Adrenal gland (tissue), 12 donors: ENCODE results near the gene TIFAB. TPM values are rescaled to one million over a fixed set of nuclear protein-coding genes. Genes with fewer than 3 reads are reported as not detected.

ENCODE experiments used
- DNase-seq, 7 donors: peaks; one replicate each; pipeline ENCODE4 v3.0.0-alpha.2; 2019 to 2020
- H3K27ac ChIP-seq, 5 donors: fragments of 200-600 bp; sonication (generic) in 4 of 5; 1 replicate in 3 of 5; 2 replicates in 2 of 5; pipeline versions ENCODE4 v1.5.1 to v1.8.0; 2016 to 2020; ENCODE audit warnings: mild to moderate bottlenecking in 1 of 5
- H3K27me3 ChIP-seq: fragments of 200-600 bp; 2 replicates; pipeline ENCODE4 v1.8.0; 2021
- H3K36me3 ChIP-seq, 2 donors: fragments of 200-600 bp; replicated peaks in 1 of 2; 1 replicate in 1 of 2; 2 replicates in 1 of 2; pipeline versions ENCODE4 v1.5.1 to v1.8.0; 2018 to 2022
- H3K4me1 ChIP-seq, 2 donors: fragments of 200-600 bp; replicated peaks in 1 of 2; 1 replicate in 1 of 2; 2 replicates in 1 of 2; pipeline versions ENCODE4 v1.5.1 to v1.8.0; 2018 to 2021
- H3K4me3 ChIP-seq, 4 donors: fragments of 200-600 bp; sonication (generic) in 3 of 4; one replicate each; pipeline ENCODE4 v1.5.1; 2016 to 2018
- H3K9me3 ChIP-seq, 3 donors: fragments of 200-600 bp; sonication (generic) in 1 of 3; replicated peaks in 1 of 3; 1 replicate in 2 of 3; 2 replicates in 1 of 3; pipeline versions ENCODE4 v1.5.1 to v1.8.0; 2016 to 2021
- CTCF ChIP-seq, 6 experiments: fragments of 450-650 bp in 4 of 6; fragments of 200-600 bp in 2 of 6; sonication (generic) in 1 of 6; IDR thresholded peaks; 1 replicate in 5 of 6; 2 replicates in 1 of 6; pipeline versions ENCODE4 v1.5.1 to v1.8.0; 2016 to 2021; ENCODE audit warnings: antibody characterized with exemption in 6 of 6, mild to moderate bottlenecking in 2 of 6, moderate library complexity in 1 of 6
- POLR2A ChIP-seq, 2 donors: fragments of 450-650 bp; IDR thresholded peaks; one replicate each; pipeline ENCODE4 v1.6.1; 2017; ENCODE audit warnings: antibody characterized with exemption in 2 of 2, mild to moderate bottlenecking in 2 of 2, moderate library complexity in 1 of 2
- WGBS, 4 donors: extraction: QIAGEN DNeasy Blood & Tissue Kit in 2 of 4; methylation state at CpG; one replicate each; pipeline versions ENCODE4 v1.1.5 to v1.1.7; 2013 to 2017; 5-methylcytosine and 5-hydroxymethylcytosine counted together
- intact Hi-C, 2 donors: fragments of 100-400 bp; cut with DNase I; formaldehyde crosslinking; loops; one replicate each; pipeline versions ENCODE4 v1.14.1 to v1.15.0; 2022 to 2023
- polyA plus RNA-seq, 3 donors: library from polyadenylated mRNA; stranded (reverse); fragments of 200-250 nt in 2 of 3; fragments of 350-450 nt in 1 of 3; fragmentation: Illumina TruSeq in 1 of 3; extraction: RNeasy Lipid Tissue Mini Kit (QIAGEN cat#74804) in 1 of 3; gene quantifications; one replicate each; pipeline ENCODE4 v1.2.3, GENCODE V29; 2013 to 2014
- total RNA-seq, 9 donors: library from RNA; depleted of rRNA in 4 of 9; stranded (reverse); fragments of >200 nt in 4 of 9; fragments of 120-200 nt in 1 of 9; fragmentation: NEBNext Ultra II Directional in 1 of 9; extraction: Animal tissue kit (Norgen Biotek cat#: 25700) in 1 of 9; gene quantifications; one replicate each; pipeline versions ENCODE4 v1.1.0 to v1.2.4, GENCODE V29; 2013 to 2023
- donor health status: healthy with polysubstance abuse.
- donor health status: Bipolar disorder and iron deficiency.
- donor health status: DM: yes; HTN: yes; CAD: no.
- donor health status: DM: no; HTN: no; CAD: no.
- donor health status: DM: no; HTN: no; CAD: no.
- donor health status: DM: yes; HTN: yes; CAD: no.

TIFAB gene
- total and polyA plus RNA-seq, 12 donors = 0.06 to 0.08 TPM; not detected in 10

- 54 to 72% (median 65%) methylated on average over 5 of the region's 5 CpGs for WGBS, 4 donors
- intact Hi-C loops = no loop called here
- H3K9me3 ChIP-seq = no peaks in the 10 kb centered on the region
- H3K27me3 ChIP-seq = peaks cover 7% of the 10 kb centered on the region
- no peak for DNase-seq
- TF ChIP-seq POLR2A (IDR thresholded peaks at IDR 0.05) = no peak
- no peak for TF ChIP-seq CTCF (IDR thresholded peaks at IDR 0.05)
- no peak overlapping the region for H3K4me3 ChIP-seq
- no peaks in the 10 kb centered on the region for H3K4me1 ChIP-seq
- H3K27ac ChIP-seq = no peak overlapping the region
- no peaks in the 10 kb centered on the region for H3K36me3 ChIP-seq
Measured at GRCh38 chr5:135481387-135481786, 29.2 kb upstream of the TIFAB start.

- Histone ChIP-seq H3K27me3 (peaks cover 7% of the 10 kb centered on the region), H3K4me1 (no peaks in the 10 kb centered on the region), H3K9me3 (no peaks in the 10 kb centered on the region), H3K4me3 (no peak overlapping the region), H3K27ac (no peak overlapping the region), H3K36me3 (no peaks in the 10 kb centered on the region)
- intact Hi-C loops = no loop called here
- 79 to 89% (median 81%) methylated on average over 5 of the region's 5 CpGs for WGBS, 4 donors
- no peak for TF ChIP-seq POLR2A (IDR thresholded peaks at IDR 0.05)
- TF ChIP-seq CTCF (IDR thresholded peaks at IDR 0.05) = no peak
- DNase-seq = no peak
Measured at GRCh38 chr5:135480511-135480910, 28.4 kb upstream of the TIFAB start.

DNA sequence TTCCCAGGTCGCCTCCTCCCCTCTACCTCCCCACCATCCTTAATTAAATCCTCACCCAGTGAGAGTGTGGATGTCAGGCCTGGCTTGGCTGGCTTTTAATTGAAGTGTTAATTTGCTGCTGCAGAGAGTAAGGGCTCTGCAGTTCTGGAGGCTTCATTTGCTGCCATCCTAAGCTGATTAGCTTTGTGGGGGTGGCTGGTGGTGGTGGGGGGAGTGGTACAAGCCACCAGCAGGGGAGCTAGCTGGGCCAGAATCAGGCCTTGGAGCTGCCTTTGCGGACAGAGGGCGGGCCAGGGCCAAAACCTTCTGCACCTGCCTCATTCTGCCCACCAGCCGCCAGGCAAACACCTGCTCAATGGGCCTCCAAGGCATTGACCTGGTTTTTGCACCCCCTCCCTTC, 26.8 kb upstream of the TIFAB start:
- Histone ChIP-seq H3K27ac (no peak overlapping the region), H3K27me3 (peaks cover 7% of the 10 kb centered on the region), H3K9me3 (no peaks in the 10 kb centered on the region), H3K4me1 (no peaks in the 10 kb centered on the region), H3K36me3 (no peaks in the 10 kb centered on the region), H3K4me3 (no peak overlapping the region)
- TF ChIP-seq POLR2A (IDR thresholded peaks at IDR 0.05) (no peak), CTCF (IDR thresholded peaks at IDR 0.05) (no peak)
- no peak for DNase-seq
- 73 to 84% (median 81%) methylated on average over 3 to 4 of the region's 4 CpGs for WGBS, 4 donors
- intact Hi-C loops = no loop called here

GRCh38 chr5:135477613-135478066, 25.5 kb upstream of the TIFAB start:
- TF ChIP-seq POLR2A (IDR thresholded peaks at IDR 0.05) (no peak), CTCF (IDR thresholded peaks at IDR 0.05) (no peak)
- no peak for DNase-seq
- Histone ChIP-seq H3K4me3 (no peak overlapping the region), H3K27ac (no peak overlapping the region), H3K36me3 (no peaks in the 10 kb centered on the region), H3K27me3 (peaks cover 7% of the 10 kb centered on the region), H3K9me3 (no peaks in the 10 kb centered on the region), H3K4me1 (no peaks in the 10 kb centered on the region)
- intact Hi-C loops = no loop called here
- 63 to 100% (median 72%) methylated on average over 2 to 14 of the region's 14 CpGs for WGBS, 4 donors
